Stimulated activated CD4-positive, alpha-beta T cell treated with anti-CD3 and anti-CD28 coated beads, Interleukin-15, amount 100 ng/mL, for 1 hour (primary cell): ENCODE measurements around the gene CNMD.

Source experiments
- DNase-seq, 2 donors: peaks; one replicate each; pipeline ENCODE4 v3.0.0-alpha.2; 2020; ENCODE audit warnings: low read depth in 1 of 2, low spot score in 1 of 2

The CNMD gene

DNA sequence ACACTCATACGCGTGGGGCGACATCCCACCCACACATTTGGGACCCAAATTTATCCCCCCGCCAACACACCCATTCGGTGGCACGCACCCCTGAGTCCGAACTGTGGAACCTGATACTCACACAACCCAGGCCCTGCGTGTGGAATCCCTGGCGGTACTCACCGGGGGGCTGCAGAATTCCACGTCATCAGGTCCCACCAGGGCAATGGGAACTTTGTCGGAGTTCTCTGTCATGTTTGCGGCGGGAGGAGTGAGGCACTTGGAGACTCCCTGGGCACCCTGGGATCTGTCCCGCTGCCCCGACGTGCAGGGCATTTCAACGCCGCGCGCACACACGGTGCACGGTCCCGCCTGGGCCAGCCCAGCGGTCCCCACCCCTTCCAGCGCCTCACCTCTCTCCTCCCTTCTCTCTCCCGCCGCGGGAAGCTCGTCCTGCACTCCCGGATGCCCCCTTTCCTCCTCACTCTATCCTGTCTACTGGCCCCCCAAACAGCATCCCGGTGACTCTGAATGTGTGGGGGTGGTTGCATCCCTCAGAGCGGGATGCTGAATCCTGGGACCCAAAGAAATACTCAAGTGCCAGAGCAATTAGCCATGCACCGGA, at the start of gene CNMD:
Gene CNMD, minus strand, starts transcription at position 353 of the 604 bp plus-strand sequence. Its CDS starts 119 bp downstream, at position 234.
- DNase-seq, result no peak

DNA sequence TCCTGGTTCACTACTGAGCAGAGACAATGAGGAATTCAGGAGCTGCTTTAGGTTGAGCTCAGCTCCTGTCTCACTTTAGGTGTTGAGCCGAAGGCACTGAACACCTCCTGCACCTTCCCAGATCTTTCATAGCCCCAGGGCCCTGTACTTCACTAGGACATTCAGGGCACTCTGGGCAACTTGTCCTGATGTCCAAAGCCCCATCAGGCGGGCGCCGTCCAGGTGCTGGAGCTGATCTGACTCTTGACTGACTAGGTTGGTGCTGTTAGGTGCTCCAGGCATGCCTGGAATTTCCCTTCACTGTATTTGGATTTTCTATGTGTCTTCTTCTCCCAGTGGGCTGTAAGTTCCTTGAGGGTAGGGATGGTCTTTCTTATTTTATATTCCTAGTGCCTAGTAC, 48.4 kb upstream of the CNMD start:
- no peak for DNase-seq

DNA sequence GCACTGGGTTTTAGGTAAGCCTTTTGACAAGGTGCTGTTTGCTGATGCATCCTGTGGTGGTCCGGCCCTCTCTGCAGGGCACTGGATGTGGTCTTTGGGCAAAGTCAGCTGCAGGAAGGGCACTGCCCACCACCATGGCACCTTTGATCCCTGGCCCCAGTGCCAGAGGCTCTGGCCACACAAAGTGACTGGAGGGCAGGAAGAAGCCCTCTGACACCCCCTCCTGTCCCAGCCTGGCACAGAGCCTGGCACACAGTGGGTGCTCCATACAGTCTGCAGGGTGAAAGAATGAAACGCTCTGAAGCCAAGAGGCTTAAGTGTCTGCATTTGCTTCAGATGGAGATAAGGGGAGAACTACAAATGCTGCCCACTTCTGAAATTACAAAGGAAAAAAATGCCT, 47.6 kb upstream of the CNMD start:
- DNase-seq, result no peak

DNA sequence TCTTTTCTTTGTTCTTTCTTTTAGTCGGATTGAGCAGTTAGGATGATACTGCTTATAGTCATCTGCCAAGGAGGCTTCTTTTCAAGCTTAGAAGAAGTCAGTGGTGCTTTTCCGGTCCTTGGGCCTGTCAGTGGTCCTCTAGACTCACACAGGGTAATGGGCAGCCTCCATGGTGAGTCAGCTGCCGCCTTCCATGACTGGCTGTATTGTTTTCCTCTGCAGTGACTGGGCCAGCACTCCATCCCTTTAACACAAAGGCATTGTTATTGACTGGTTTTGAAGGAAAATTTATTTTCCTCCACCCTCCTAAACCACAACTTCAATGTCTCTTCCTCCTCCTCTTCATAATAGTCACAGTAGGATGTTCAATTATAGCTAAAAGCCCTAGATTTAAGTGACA, 47.1 kb upstream of the CNMD start:
- no peak for DNase-seq

DNA sequence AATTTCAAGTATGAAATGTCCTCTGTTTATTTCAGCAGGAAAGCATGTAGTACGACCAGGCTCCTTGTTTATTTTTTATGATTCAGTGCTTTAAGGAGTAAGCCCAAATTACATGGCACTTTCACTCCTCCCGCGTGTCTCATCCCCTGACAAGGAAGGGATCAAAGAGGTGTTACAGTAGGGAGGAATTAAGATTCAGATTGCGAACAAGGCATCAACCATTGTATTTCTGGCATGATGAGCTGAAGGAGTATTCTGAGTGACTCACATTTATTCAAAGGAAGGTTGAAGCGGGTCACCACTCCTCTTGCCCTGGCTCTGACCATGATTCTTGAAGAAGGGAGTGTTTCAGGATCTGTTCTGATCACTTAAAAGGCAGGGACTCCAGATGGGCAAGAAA, 46.1 kb upstream of the CNMD start:
- no peak for DNase-seq

DNA sequence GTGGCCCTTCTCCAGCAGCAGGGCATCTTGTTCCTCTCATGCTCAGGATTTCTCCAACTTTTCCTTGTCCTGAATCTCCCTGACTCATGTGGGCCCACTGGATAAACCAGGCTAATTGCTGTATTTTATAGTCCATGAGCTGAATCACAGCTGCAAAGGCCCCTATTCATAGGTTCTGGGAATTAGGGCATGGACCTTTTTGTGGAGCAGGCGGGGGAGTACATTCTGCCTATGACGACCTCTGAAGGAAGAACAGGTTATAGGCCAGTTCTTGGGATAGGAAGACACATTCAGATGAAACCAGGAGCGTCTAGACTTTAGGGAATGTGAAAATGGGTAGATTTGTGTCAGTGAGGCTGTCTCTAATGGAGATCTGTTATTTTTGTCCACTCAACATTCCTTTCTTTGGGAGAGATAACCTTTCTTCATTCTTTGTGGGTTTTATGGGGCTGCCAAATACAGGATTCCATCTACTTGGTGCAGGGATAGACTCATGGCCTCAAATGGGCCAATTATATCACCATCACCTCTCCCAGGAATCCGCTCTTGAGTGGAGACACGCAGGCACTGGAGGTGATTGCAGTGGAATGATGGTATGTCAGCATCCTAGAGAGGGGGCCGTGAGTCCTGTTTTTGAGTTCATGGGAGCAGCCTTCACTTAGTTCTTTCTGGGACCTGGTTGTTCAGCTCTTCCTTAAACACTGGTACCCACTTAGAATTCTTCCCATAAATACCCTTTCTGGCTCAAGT, 45.1 kb upstream of the CNMD start:
- DNase-seq, result no peak

DNA sequence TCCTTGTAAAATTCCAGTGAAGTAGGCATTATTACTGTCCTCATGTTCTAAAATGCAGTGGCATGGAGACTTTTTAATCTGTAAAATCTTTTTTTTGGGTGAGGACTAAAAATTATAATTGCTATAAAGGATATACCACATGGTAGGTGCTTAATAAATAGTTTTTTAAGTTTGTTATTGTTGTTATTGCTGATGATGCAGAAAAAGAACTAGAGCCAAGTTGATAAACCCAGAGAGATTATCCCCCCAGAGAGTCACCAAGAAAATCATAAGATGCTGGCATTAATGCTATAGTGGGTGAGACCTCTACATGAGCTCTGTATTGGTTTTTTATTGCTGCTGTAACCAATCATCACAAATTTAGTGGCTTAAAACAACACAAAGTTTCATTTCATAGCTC, 44.3 kb upstream of the CNMD start:
- no peak for DNase-seq

DNA sequence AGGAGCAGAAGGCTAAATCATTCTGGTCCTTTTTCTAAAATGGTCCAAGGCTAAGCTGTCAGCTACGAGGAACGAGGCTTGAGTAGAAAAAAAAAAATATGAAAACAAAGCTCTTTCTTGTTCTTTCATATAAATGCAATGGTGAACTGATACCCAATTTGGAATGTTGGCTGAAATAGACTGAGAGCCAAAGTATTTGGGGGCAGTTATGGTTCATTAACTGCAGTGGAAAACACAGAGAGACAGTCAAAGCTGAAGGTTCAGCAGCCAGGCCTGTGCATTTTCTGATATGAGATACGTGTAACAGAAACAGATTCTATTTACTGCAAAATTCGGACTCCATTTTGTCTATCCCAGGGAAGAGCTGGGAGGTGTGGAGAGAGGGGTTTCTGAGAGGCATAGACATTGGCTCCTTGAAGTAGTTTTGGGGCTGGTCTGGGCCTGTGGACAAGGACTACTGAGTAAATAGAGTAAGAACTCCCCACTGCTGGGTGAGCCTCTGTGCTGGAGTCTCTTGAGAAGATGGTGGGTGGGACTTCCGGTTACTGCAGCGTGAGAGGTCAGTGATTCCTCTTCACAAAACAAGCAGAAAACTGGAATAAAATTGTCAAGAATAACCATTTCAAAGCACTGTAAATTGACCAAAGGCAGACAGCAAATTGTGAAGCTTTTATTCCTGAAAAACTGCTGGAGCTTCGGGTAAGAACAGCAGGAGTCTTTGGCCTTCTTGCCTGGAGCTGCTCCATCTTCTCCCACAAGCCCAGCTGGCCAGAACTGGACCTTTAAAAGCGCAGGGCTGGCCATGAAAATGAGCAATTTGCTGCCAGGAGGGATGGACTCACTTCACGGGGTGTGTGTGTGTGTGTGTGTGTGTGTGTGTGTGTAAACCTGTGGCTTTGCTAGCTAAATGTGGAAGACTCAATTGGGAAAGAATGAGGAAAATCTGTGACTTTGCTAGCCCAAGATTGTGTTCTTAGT, 43.1 kb upstream of the CNMD start:
- no peak for DNase-seq

DNA sequence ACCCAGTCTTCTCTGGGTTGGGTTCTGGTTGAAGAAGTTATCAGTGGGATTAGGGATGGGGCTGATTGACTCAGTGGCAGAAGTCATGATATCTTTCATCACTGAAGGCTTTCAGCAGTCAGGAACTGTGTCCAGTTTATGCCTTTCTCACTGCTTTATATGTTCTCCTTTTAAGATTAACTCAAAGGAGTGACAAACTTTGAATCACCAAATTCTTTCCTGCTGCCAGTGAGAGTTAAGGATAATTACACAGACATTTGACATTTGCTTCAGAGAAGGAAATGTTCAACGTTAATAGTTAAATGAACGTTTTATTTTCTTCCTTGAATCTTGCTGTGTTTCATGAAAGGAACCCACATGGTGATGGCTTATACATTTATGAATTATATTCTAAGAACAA, 41.0 kb upstream of the CNMD start:
- DNase-seq, result no peak

DNA sequence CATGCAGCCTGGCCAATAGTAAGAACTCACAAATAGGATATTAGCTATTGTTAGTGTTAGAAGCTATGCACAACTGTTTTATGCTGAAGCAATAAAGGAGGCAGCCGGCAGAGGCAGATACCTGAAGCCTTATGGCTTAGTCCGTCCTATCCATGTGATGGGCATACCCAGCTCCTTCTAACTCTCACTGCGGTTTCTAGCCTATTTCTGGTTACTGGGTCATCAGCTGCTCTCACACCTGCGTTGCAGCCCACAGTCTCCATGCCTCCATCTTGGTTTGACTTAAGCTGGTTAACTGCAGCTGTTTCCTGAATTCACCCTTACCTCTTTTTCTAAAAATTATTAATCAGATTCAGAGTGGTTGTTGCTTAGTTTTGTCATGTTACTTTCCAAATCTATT, 40.5 kb upstream of the CNMD start:
- DNase-seq, result no peak

DNA sequence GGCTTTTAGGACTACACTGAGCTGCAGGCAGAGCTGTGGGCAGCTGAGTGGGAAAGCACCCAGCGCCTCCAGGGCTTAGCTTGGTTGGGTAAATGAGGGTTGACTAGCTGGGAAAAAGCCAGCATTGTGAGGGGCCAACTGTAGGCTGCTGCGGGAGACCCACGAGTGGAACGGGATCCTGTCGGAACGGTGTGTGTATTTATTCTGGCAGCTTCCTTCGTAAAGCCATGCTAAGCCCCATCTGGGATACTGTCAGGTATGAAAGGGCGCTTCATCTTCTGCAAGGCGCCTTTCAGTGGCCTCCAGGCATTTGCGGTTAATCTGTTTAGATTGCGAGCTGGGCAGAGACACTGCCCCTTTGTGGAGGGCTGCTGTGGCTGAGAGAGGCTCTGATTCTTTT, 39.5 kb upstream of the CNMD start:
- no peak for DNase-seq

DNA sequence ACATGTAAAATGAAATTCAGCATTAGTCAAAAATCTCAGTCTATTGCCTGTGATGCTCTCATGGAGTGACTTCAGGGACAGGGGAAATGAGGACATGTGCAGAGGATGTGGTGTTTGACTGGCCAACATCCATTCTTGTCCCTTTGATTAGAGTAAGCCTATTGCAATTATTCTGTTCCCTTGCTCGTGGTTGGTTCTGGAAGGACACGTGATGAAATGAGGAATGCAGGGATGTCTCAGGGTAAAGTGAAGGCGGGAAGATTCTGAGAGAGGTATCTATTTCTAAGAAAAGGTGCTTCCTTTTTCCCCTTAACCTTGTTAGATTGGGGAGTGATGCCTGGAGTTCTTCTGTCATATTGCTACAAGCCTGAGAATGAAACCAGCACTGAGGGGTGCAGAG, 37.1 kb upstream of the CNMD start:
- DNase-seq, result no peak

DNA sequence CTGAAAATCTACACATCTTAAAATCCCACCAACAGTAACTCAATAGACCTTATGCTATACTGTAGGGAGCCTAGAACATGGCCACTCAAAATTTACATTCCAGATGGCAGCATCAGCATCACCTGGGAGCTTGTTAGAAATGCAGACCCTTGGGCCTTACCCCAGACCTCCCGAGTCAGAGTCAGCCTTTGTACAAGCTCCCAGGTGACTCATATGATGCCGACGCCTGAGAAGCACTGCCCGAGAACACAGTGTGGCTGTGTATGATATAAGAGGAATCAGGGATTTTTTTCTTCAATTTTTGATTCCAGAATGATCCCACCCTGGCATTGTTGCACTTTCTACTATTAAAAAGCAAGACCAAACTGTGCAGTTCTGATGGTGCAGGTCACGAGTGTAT, 35.9 kb upstream of the CNMD start:
- DNase-seq, result no peak

DNA sequence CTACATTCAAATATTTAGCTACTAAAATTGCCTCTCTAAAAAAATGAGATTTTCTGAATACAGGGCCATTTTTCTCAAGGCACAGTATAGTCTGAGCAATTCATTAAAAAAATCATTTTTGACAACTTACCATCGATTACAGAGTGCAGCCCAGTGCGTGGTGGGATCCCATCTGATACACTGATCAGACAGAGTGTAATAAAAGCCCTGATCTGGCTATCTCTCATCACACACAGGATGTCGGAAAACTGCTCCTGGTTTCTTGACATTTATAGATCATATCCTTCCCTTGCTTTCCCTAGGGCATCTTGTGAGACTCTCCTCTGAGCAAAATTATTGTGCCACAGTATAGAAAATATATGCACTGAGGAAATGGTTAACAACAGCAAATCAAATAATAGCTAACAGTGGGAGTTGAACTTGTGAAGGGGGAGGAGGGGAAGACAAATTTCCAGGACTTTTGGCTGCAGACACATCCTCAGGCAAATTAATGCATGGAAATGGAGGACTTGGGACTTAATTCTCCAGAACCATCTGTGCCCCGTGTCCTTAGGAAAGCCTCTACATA, 28.4 kb upstream of the CNMD start:
- DNase-seq, result no peak

DNA sequence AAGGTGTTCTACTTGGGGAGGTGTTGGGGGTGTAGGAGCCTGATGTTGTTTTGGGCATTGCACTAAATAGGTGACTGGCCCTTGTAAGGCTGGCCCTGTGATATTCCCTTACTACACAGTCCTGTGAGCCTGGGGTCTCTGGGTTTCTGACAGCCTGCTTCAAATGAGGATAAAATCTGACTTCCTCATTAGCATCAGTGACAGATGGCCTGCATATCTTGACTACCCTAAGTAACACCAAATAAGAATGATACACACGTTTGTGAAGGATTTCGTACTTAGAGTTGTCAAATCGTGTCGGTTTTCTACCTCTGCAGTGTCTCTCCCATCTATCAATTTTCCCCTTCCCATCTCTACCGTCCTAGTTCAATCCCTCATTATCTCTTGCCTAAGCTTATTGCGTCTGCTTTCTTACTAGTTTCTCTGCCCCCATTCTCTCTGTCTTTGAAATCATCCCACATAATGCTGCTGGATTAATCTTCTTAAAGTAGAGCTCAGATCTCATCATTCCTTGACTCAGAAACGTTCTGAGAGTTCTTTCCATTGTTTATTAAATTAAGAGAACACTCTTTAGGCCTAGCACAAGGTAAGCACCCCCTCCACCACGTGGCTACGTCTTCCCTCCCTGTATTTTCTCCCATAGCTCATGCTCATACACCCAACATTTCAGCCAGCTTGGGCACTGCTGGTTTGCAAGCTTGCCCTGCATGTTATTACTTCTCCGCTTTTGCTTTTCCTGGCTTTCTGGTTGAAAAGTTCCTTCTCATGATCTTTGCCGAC, 26.2 kb upstream of the CNMD start:
- no peak for DNase-seq

DNA sequence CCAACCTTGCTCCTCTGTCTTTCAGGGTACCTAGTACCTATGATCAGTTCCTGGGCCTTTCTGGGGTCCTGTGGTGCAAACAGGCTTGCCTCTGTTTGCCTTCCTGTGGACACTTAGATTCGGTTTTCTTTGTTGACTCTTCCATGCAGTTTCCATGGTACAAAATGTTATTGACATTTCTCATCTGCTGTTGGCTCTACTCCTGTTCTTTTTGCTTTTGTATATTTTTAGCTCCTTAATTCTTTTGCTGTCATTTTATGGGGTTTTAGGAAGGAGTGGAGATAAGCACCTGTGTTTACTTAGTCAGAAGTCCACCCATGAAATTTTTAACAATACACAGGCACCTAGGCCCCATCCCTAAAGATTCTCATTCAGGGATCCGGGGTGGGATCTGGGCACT, 20.5 kb upstream of the CNMD start:
- no peak for DNase-seq

DNA sequence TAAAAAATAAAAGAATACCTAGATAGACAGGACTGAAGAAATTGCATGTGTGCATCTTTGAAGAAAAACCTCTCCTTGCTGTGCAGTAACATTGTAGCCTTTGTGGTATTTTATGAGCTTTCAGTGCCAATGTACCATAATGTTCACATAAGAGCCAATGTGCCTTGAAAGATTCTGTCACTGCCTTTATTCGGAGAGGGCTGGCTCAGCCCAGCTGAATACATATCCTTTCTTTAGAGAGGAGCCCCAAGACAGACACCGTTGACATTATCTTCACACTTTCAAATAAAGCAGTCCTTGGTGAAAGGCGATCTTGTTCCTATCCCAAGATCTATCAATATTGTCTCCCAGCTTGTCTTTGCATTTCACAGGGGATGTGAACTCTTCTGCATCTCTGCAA, 18.5 kb upstream of the CNMD start:
- no peak for DNase-seq

DNA sequence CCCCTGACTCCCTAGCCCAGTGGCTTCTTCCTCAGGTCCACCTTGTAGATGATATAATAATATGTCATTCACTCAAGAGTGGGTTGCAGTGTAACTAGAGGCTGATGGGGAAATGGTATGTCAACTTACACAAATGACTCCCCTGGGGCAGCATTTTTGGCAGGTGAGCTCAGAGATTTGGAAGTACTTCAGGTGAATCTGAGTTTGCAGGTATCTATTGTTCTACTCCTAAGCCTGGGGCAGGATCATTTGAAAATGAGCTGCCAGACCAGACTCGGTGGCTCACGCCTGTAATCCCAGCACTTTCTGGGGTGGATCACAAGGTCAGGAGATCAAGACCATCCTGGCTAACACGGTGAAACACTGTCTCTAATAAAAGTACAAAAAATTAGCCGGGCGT, 11.6 kb upstream of the CNMD start:
- no peak for DNase-seq

DNA sequence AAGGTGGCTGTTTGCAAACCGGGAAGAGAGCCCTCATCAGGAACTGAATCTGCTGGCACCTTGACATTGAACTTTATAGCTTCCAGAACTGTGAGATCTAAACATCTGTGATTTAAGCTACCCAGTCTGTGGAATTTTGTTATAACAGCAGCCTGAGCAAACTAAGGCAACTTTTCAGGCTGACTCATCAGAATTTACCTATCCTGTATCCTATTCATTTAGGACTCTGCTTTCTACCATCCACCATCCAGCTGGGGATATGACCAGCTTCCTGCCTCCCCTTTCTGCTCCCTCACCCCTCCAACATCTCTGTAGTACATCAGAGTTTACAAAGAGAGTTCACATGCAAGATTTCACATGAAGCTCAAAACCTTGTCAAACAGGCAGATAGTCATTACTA, 11.1 kb upstream of the CNMD start:
- DNase-seq, result no peak

DNA sequence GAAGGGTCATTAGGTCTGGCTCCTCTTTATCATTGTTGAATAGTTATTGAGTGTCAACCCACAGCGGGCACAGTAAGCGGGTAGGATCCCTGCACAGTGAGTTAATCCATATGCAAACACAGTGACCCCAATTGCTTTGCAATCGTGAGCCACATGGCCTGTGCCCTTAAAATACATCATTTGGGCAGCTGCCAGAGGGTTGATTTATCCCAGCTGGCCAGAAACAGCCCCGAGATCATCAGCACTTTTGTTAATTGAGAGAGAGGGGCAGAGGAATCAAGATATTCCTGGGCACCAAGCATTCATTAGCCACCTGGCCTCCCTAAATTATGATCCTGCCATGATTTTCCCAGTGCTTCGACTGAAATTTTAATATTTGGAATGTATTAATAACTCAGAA, 9.8 kb upstream of the CNMD start:
- DNase-seq, result no peak

DNA sequence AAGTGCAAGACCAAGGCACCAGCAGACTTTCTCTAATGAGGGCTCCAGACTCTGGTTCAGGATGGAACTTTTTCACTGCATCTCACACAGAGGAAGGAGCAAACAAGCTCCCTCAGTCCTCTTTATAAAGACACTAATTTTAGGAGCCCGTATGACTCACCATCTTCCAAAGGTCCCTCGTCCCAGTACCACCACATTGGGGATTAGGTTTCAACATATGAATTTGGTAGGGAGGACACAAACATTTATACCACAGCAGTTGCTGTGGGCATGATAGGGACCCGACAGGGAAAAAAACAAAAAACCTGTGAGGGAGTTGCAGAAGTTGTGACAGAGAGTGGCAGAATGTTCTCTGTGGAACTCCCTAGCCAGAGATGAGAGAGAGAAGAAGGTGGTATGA, 6.5 kb upstream of the CNMD start:
- DNase-seq, result no peak
